Liver (tissue), 3 donors: ENCODE results near the gene MAML3.

Experiments
- EGR1 ChIP-seq, 2 donors: IDR thresholded peaks; 2 replicates each; pipeline ENCODE4 v1.6.1; 2016 to 2018; ENCODE audit warnings: antibody characterized with exemption in 2 of 2, low read depth in 2 of 2
- GABPA ChIP-seq, 2 donors: IDR thresholded peaks in 1 of 2; conservative IDR thresholded peaks in 1 of 2; 2 replicates each; pipeline ENCODE4 v1.6.1; 2016; ENCODE audit warnings: antibody characterized with exemption in 2 of 2, mild to moderate bottlenecking in 1 of 2, moderate library complexity in 1 of 2
- JUND ChIP-seq, 2 donors: IDR thresholded peaks; 2 replicates each; pipeline ENCODE4 v1.6.1; 2016; ENCODE audit warnings: antibody characterized with exemption in 2 of 2
- NR2F2 ChIP-seq: IDR thresholded peaks from 2 replicates; pipeline ENCODE4 v1.6.1; 2016; ENCODE audit warnings: antibody characterized with exemption
- RAD21 ChIP-seq, 2 donors: IDR thresholded peaks; 2 replicates each; pipeline ENCODE4 v1.6.1; 2016; ENCODE audit warnings: antibody characterized with exemption in 2 of 2, mild to moderate bottlenecking in 2 of 2
- RXRA ChIP-seq, 2 donors: IDR thresholded peaks; 2 replicates each; pipeline ENCODE4 v1.6.1; 2017 to 2018; ENCODE audit warnings: antibody characterized with exemption in 2 of 2, mild to moderate bottlenecking in 1 of 2
- SP1 ChIP-seq: IDR thresholded peaks from 2 replicates; pipeline ENCODE4 v1.6.1; 2018; ENCODE audit warnings: antibody characterized with exemption, mild to moderate bottlenecking
- TAF1 ChIP-seq: conservative IDR thresholded peaks from 2 replicates; pipeline ENCODE4 v1.6.1; 2016; ENCODE audit warnings: antibody characterized with exemption, mild to moderate bottlenecking
- YY1 ChIP-seq: IDR thresholded peaks from 2 replicates; pipeline ENCODE4 v1.6.1; 2016; ENCODE audit warnings: antibody characterized with exemption, mild to moderate bottlenecking
- TF ChIP-seq, protein P1 (sequence below): fragments of 150-350 bp; IDR thresholded peaks from 2 replicates; pipeline ENCODE4 v1.5.1; 2017; ENCODE audit warnings: improper control_type of control experiment, low read depth, low read length; ENCODE audit not compliant: missing input control
- TF ChIP-seq, protein P2 (sequence below): IDR thresholded peaks from 2 replicates; pipeline ENCODE4 v1.6.1; 2016; ENCODE audit warnings: antibody characterized with exemption, mild to moderate bottlenecking
- TF ChIP-seq, protein P3 (sequence below): IDR thresholded peaks from 2 replicates; pipeline ENCODE4 v1.6.1; 2016; ENCODE audit warnings: antibody characterized with exemption
- TF ChIP-seq, protein P4 (sequence below): IDR thresholded peaks from 2 replicates; pipeline ENCODE4 v1.6.1; 2016; ENCODE audit warnings: antibody characterized with exemption
- donor health status: healthy.
- donor health status: healthy.

DNA sequence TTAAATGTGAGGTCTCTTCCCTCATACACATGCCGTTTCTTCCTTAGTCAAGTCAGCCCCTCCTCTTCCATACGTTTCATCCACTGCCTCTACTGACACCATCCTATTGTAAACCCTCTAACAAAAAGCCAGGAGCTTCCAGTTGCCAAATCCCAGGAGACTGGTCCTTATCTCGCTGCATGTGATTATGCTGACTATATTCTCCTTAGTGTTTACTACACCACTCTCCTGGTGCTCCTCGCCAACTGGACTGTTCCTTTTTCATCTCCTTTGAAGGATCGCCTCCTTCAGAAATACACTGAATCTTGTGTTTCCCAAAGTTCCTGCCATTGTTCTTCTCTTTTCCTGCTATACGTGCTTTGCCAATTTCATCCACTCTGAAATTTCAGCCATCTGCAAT lies 27.7 kb downstream of the MAML3 start:
- TF ChIP-seq, protein P1, sequence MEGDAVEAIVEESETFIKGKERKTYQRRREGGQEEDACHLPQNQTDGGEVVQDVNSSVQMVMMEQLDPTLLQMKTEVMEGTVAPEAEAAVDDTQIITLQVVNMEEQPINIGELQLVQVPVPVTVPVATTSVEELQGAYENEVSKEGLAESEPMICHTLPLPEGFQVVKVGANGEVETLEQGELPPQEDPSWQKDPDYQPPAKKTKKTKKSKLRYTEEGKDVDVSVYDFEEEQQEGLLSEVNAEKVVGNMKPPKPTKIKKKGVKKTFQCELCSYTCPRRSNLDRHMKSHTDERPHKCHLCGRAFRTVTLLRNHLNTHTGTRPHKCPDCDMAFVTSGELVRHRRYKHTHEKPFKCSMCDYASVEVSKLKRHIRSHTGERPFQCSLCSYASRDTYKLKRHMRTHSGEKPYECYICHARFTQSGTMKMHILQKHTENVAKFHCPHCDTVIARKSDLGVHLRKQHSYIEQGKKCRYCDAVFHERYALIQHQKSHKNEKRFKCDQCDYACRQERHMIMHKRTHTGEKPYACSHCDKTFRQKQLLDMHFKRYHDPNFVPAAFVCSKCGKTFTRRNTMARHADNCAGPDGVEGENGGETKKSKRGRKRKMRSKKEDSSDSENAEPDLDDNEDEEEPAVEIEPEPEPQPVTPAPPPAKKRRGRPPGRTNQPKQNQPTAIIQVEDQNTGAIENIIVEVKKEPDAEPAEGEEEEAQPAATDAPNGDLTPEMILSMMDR = no peak
- TF ChIP-seq YY1 (no peak), TAF1 (no peak), RAD21 (IDR thresholded peaks at IDR 0.05) (no peak), NR2F2 (no peak), RXRA (IDR thresholded peaks at IDR 0.05) (no peak), SP1 (no peak), JUND (IDR thresholded peaks at IDR 0.05) (no peak), EGR1 (IDR thresholded peaks at IDR 0.05; ENCODE audit: low read depth in 2 of 2) (no peak), GABPA (IDR thresholded peaks at IDR 0.05 in 1 of 2, conservative IDR thresholded peaks at IDR 0.05 in 1 of 2) (no peak)
- TF ChIP-seq, protein P2, sequence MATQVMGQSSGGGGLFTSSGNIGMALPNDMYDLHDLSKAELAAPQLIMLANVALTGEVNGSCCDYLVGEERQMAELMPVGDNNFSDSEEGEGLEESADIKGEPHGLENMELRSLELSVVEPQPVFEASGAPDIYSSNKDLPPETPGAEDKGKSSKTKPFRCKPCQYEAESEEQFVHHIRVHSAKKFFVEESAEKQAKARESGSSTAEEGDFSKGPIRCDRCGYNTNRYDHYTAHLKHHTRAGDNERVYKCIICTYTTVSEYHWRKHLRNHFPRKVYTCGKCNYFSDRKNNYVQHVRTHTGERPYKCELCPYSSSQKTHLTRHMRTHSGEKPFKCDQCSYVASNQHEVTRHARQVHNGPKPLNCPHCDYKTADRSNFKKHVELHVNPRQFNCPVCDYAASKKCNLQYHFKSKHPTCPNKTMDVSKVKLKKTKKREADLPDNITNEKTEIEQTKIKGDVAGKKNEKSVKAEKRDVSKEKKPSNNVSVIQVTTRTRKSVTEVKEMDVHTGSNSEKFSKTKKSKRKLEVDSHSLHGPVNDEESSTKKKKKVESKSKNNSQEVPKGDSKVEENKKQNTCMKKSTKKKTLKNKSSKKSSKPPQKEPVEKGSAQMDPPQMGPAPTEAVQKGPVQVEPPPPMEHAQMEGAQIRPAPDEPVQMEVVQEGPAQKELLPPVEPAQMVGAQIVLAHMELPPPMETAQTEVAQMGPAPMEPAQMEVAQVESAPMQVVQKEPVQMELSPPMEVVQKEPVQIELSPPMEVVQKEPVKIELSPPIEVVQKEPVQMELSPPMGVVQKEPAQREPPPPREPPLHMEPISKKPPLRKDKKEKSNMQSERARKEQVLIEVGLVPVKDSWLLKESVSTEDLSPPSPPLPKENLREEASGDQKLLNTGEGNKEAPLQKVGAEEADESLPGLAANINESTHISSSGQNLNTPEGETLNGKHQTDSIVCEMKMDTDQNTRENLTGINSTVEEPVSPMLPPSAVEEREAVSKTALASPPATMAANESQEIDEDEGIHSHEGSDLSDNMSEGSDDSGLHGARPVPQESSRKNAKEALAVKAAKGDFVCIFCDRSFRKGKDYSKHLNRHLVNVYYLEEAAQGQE = no peak
- TF ChIP-seq, protein P3, sequence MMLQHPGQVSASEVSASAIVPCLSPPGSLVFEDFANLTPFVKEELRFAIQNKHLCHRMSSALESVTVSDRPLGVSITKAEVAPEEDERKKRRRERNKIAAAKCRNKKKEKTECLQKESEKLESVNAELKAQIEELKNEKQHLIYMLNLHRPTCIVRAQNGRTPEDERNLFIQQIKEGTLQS = no peak
- TF ChIP-seq, protein P4, sequence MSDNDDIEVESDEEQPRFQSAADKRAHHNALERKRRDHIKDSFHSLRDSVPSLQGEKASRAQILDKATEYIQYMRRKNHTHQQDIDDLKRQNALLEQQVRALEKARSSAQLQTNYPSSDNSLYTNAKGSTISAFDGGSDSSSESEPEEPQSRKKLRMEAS = no peak
